Peyer's patch (tissue), 4 donors: Measurements from ENCODE around the gene RNF5.

Experiments used
- POLR2A ChIP-seq, 2 donors: fragments of 450-650 bp; IDR thresholded peaks; one replicate each; pipeline ENCODE4 v1.5.1; 2017; ENCODE audit warnings: antibody characterized with exemption in 2 of 2, mild to moderate bottlenecking in 2 of 2, moderate library complexity in 2 of 2
- TF ChIP-seq, protein P1 (sequence below), 6 experiments: fragments of 450-650 bp in 4 of 6; fragments of 200-600 bp in 2 of 6; sonication (generic) in 1 of 6; IDR thresholded peaks; one replicate each; pipeline ENCODE4 v1.5.1; 2017 to 2019; ENCODE audit warnings: antibody characterized with exemption in 6 of 6, mild to moderate bottlenecking in 3 of 6, moderate library complexity in 1 of 6

DNA sequence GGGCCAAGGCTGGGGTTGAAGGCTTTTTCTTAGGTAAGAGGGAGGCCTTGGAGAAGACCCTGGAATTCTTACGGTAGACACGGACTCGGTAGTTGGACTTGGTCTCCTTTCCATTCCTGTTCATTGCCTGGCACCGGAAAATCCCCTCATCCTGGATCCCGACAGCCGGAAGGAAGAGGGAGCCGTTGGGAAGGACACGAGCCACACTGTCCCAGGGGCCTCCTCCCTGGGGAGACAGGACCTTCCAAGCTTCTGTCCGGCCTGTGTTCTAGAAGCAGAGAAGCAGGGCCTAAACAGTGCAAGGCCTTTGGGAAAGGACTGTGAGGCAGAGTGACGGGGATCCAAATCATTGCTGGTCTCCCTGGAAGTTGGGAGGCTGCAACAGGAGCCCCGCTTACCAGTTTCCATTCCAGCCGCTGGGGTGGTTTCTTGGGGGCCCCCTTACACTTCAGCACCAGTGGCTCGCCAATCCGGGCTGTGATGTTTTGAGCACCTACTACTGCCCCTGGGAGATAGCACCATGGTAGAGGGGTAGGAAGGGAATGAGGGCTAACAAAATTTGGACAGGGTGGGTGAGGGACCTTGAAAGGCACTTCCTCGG is 5.4 kb downstream of the RNF5 start:
- TF ChIP-seq, protein P1, sequence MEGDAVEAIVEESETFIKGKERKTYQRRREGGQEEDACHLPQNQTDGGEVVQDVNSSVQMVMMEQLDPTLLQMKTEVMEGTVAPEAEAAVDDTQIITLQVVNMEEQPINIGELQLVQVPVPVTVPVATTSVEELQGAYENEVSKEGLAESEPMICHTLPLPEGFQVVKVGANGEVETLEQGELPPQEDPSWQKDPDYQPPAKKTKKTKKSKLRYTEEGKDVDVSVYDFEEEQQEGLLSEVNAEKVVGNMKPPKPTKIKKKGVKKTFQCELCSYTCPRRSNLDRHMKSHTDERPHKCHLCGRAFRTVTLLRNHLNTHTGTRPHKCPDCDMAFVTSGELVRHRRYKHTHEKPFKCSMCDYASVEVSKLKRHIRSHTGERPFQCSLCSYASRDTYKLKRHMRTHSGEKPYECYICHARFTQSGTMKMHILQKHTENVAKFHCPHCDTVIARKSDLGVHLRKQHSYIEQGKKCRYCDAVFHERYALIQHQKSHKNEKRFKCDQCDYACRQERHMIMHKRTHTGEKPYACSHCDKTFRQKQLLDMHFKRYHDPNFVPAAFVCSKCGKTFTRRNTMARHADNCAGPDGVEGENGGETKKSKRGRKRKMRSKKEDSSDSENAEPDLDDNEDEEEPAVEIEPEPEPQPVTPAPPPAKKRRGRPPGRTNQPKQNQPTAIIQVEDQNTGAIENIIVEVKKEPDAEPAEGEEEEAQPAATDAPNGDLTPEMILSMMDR (IDR thresholded peaks at IDR 0.05): no peak
- TF ChIP-seq POLR2A (IDR thresholded peaks at IDR 0.05): no peak
